HL-60 (cell line): ENCODE measurements around the gene ARHGAP32.

Source experiments
- GABPA ChIP-seq: IDR thresholded peaks from 2 replicates; pipeline ENCODE4 v1.6.1; 2012; ENCODE audit warnings: low read depth
- POLR2AphosphoS5 ChIP-seq: IDR thresholded peaks from 2 replicates; pipeline ENCODE4 v1.6.1; 2012; ENCODE audit warnings: low read depth
- REST ChIP-seq: IDR thresholded peaks from 2 replicates; pipeline ENCODE4 v1.6.1; 2012; ENCODE audit warnings: low read depth; ENCODE audit not compliant: insufficient replicate concordance
- TF ChIP-seq, protein P1 (sequence below): IDR thresholded peaks from one replicate; pipeline ENCODE4 v1.5.1; 2011; ENCODE audit warnings: low read length, control low read depth, inconsistent platforms; ENCODE audit not compliant: insufficient read depth

GRCh38 chr11:128941573-128942271 is 250.4 kb downstream of the ARHGAP32 start:
- TF ChIP-seq, protein P1, sequence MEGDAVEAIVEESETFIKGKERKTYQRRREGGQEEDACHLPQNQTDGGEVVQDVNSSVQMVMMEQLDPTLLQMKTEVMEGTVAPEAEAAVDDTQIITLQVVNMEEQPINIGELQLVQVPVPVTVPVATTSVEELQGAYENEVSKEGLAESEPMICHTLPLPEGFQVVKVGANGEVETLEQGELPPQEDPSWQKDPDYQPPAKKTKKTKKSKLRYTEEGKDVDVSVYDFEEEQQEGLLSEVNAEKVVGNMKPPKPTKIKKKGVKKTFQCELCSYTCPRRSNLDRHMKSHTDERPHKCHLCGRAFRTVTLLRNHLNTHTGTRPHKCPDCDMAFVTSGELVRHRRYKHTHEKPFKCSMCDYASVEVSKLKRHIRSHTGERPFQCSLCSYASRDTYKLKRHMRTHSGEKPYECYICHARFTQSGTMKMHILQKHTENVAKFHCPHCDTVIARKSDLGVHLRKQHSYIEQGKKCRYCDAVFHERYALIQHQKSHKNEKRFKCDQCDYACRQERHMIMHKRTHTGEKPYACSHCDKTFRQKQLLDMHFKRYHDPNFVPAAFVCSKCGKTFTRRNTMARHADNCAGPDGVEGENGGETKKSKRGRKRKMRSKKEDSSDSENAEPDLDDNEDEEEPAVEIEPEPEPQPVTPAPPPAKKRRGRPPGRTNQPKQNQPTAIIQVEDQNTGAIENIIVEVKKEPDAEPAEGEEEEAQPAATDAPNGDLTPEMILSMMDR, result no peak
- no peak for TF ChIP-seq POLR2AphosphoS5
- no peak for TF ChIP-seq REST
- no peak for TF ChIP-seq GABPA
